ENCODE measurements around the gene FERMT2. TPM values are rescaled to one million over a fixed set of nuclear protein-coding genes. Genes with fewer than 3 reads are reported as not detected.

Gene FERMT2
- total RNA-seq, 2 experiments from 2014 or later, result 0.77 to 1.0 TPM

- CTCF ChIA-PET, result no interaction called here
- intact Hi-C loops (cut with micrococcal nuclease), result loop anchor here (5.0 kb wide), 1 partner anchor 187 kb away; no protein-coding TSS in a partner anchor
These were observed 30.9 kb downstream of the FERMT2 start for GRCh38 chr14:52919971-52920370.

GRCh38 chr14:52918486-52918885, 32.4 kb downstream of the FERMT2 start:
- Mint-ChIP-seq H3K36me3 (ENCODE audit: low read depth) (no peaks in the 10 kb centered on the region), H3K4me1 (ENCODE audit: low read depth) (peaks cover 23% of the 10 kb centered on the region), H3K27me3 (no peaks in the 10 kb centered on the region), H3K9me3 (no peaks in the 10 kb centered on the region), H3K4me3 (no peak overlapping the region), H3K27ac (peak overlapping the region; percentile 61)
- no peak for TF ChIP-seq CTCF (IDR thresholded peaks at IDR 0.05)
- peak; percentile 43 for DNase-seq
- peak; percentile 97 for ATAC-seq
- intact Hi-C loops (cut with micrococcal nuclease), result loop anchor here (5.0 kb wide), 1 partner anchor 189 kb away; no protein-coding TSS in a partner anchor
- POLR2A ChIA-PET, result interaction anchor here (0.6 kb wide), 1 partner anchor 133 kb away, joined by 4 read pairs; no protein-coding TSS in a partner anchor
- CTCF ChIA-PET, result no interaction called here

More at GRCh38 chr14:52919971-52920370, 30.9 kb downstream of the FERMT2 start:
- ATAC-seq (no peak), DNase-seq (no peak)
- H3K27ac Mint-ChIP-seq, result peak overlapping the region; percentile 61
- no peaks in the 10 kb centered on the region for H3K36me3 Mint-ChIP-seq (ENCODE audit: low read depth)
- H3K27me3 Mint-ChIP-seq, result no peaks in the 10 kb centered on the region
- POLR2A ChIA-PET, result no interaction called here
- no peak overlapping the region for H3K4me3 Mint-ChIP-seq
- H3K9me3 Mint-ChIP-seq, result no peaks in the 10 kb centered on the region
- peaks cover 23% of the 10 kb centered on the region for H3K4me1 Mint-ChIP-seq (ENCODE audit: low read depth)
- no peak for TF ChIP-seq CTCF (IDR thresholded peaks at IDR 0.05)

GRCh38 chr14:52917735-52918134, 33.1 kb downstream of the FERMT2 start:
- Mint-ChIP-seq H3K27me3 (no peaks in the 10 kb centered on the region), H3K36me3 (ENCODE audit: low read depth) (no peaks in the 10 kb centered on the region), H3K4me1 (ENCODE audit: low read depth) (peaks cover 23% of the 10 kb centered on the region), H3K9me3 (no peaks in the 10 kb centered on the region), H3K4me3 (no peak overlapping the region), H3K27ac (peak overlapping the region; percentile 80)
- ATAC-seq (no peak), DNase-seq (no peak)
- intact Hi-C loops (cut with micrococcal nuclease), result loop anchor here (5.0 kb wide), 1 partner anchor 190 kb away; no protein-coding TSS in a partner anchor
- no peak for TF ChIP-seq CTCF (IDR thresholded peaks at IDR 0.05)
- CTCF ChIA-PET, result no interaction called here
- POLR2A ChIA-PET, result interaction anchor here (0.7 kb wide), 1 partner anchor 234 kb away, joined by 3 read pairs; no protein-coding TSS in a partner anchor

GRCh38 chr14:52914295-52914694, 36.6 kb downstream of the FERMT2 start:
- H3K9me3 Mint-ChIP-seq, result no peaks in the 10 kb centered on the region
- no peak for TF ChIP-seq CTCF (IDR thresholded peaks at IDR 0.05)
- no peak overlapping the region for H3K27ac Mint-ChIP-seq
- ChIA-PET CTCF (no interaction called here), POLR2A (no interaction called here)
- H3K36me3 Mint-ChIP-seq (ENCODE audit: low read depth), result no peaks in the 10 kb centered on the region
- H3K27me3 Mint-ChIP-seq, result no peaks in the 10 kb centered on the region
- intact Hi-C loops (cut with micrococcal nuclease), result no loop called here
- peaks cover 19% of the 10 kb centered on the region for H3K4me1 Mint-ChIP-seq (ENCODE audit: low read depth)
- ATAC-seq (no peak), DNase-seq (no peak)
- no peak overlapping the region for H3K4me3 Mint-ChIP-seq

GRCh38 chr14:52913271-52913670, 37.6 kb downstream of the FERMT2 start:
- Mint-ChIP-seq H3K27ac (no peak overlapping the region), H3K9me3 (no peaks in the 10 kb centered on the region), H3K36me3 (ENCODE audit: low read depth) (no peaks in the 10 kb centered on the region), H3K27me3 (no peaks in the 10 kb centered on the region), H3K4me1 (ENCODE audit: low read depth) (peaks cover 12% of the 10 kb centered on the region), H3K4me3 (no peak overlapping the region)
- CTCF ChIA-PET, result no interaction called here
- ATAC-seq (no peak), DNase-seq (no peak)
- intact Hi-C loops (cut with micrococcal nuclease), result no loop called here
- TF ChIP-seq CTCF (IDR thresholded peaks at IDR 0.05), result no peak
- POLR2A ChIA-PET, result no interaction called here

Data from activated CD8-positive, alpha-beta T cell treated with anti-CD3 and anti-CD28 coated beads for 36 hours (primary cell).